HepG2 (cell line): ENCODE data around the gene AOX1. TPM values are rescaled to one million over a fixed set of nuclear protein-coding genes. Genes with fewer than 3 reads are reported as not detected.

Source experiments
- ATAC-seq: fragments of 200-7000 bp; cut with Tn5 transposase; 3 replicates; pipeline ENCODE4 v1.9.1; 2020; ENCODE audit warnings: mild to moderate bottlenecking, moderate library complexity
- BruUV-seq: library from RNA; stranded (reverse); fragments of 400-500 nt; replicated peaks from 2 replicates; lab custom pipeline; 2021; lab: Mats Ljungman, UMichigan
- CTCF ChIA-PET: fragments of 300-600 bp; formaldehyde crosslinking; extraction: SDS; loops from one replicate; lab custom pipeline; 2021; ENCODE audit warnings: low total read pairs, inconsistent platforms, low intra/inter-chr PET ratio; lab: Yijun Ruan, JAX
- POLR2A ChIA-PET: fragments of 350-600 bp; sonication (Branson Sonifier 250); formaldehyde crosslinking; loops from one replicate; lab custom pipeline; 2020; ENCODE audit warnings: antibody characterized with exemption, inconsistent platforms; lab: Yijun Ruan, JAX
- DNase-seq: peaks from one replicate; pipeline ENCODE4 v3.0.0-alpha.2; 2015; ENCODE audit warnings: low spot score
- FAIRE-seq: peaks from 3 replicates; lab custom pipeline; 2011; peaks lifted over from hg19 to GRCh38; lab: Jason Lieb, UNC
- H2AFZ ChIP-seq: one replicate; pipeline ENCODE4 v1.6.1; 2011; ENCODE audit warnings: low read length, inconsistent platforms
- H3K27ac ChIP-seq: fragments of 300-600 bp; 3 replicates; pipeline ENCODE4 v1.8.0; 2011; ENCODE audit warnings: mixed run types, mild to moderate bottlenecking, mixed read lengths, low read length, inconsistent platforms; ENCODE audit not compliant: insufficient read depth; ENCODE audit errors: extremely low read length
- H3K27me3 ChIP-seq, 2 experiments: fragments of 200-600 bp in 1 of 2; 2 replicates in 1 of 2; 3 replicates in 1 of 2; pipeline versions ENCODE4 v1.6.0 to v1.8.0; 2011; ENCODE audit warnings: low read length in 2 of 2, mild to moderate bottlenecking in 2 of 2, moderate library complexity in 2 of 2, inconsistent platforms in 1 of 2; ENCODE audit not compliant: insufficient read depth in 2 of 2, control insufficient read depth in 1 of 2
- H3K36me3 ChIP-seq, 2 experiments: fragments of 200-600 bp in 1 of 2; replicated peaks in 1 of 2; 2 replicates in 1 of 2; 3 replicates in 1 of 2; pipeline versions ENCODE4 v1.5.1 to v1.8.0; 2011; ENCODE audit warnings: low read length in 2 of 2, inconsistent platforms in 1 of 2; ENCODE audit not compliant: insufficient read depth in 2 of 2, control insufficient read depth in 1 of 2
- H3K4me1 ChIP-seq: 2 replicates; pipeline ENCODE4 v1.5.1; 2012; ENCODE audit warnings: low read length, inconsistent platforms; ENCODE audit not compliant: insufficient read depth
- H3K4me2 ChIP-seq: 2 replicates; pipeline ENCODE4 v1.6.0; 2011; ENCODE audit warnings: low read depth, low read length, inconsistent platforms
- H3K4me3 ChIP-seq, 3 experiments: fragments of 200-600 bp in 1 of 3; sonication (generic), shearing (Covaris generic) in 1 of 3; replicated peaks in 1 of 3; 2 replicates each; pipeline ENCODE4 v1.5.1; 2011 to 2016; ENCODE audit warnings: low read length in 3 of 3, inconsistent platforms in 2 of 3, low read depth in 2 of 3, mild to moderate bottlenecking in 2 of 3, control low read depth in 1 of 3, mixed read lengths in 1 of 3; ENCODE audit not compliant: insufficient read depth in 1 of 3
- H3K79me2 ChIP-seq: one replicate; pipeline ENCODE4 v1.6.1; 2011; ENCODE audit warnings: low read length, inconsistent platforms; ENCODE audit not compliant: insufficient read depth
- H3K9ac ChIP-seq: 2 replicates; pipeline ENCODE4 v1.6.0; 2011; ENCODE audit warnings: mild to moderate bottlenecking, low read depth, low read length, inconsistent platforms; ENCODE audit not compliant: insufficient read depth
- H3K9me3 ChIP-seq: 2 replicates; pipeline ENCODE4 v1.5.1; 2012; ENCODE audit warnings: mild to moderate bottlenecking, low read length
- H4K20me1 ChIP-seq: 2 replicates; pipeline ENCODE4 v1.6.0; 2011; ENCODE audit warnings: inconsistent platforms, mild to moderate bottlenecking, low read length, moderate library complexity; ENCODE audit not compliant: insufficient read depth
- ETV5 ChIP-seq: IDR thresholded peaks from 2 replicates; pipeline ENCODE4 v1.6.1; 2018; ENCODE audit warnings: missing biosample characterization, missing genetic modification reagents, inconsistent platforms, borderline replicate concordance
- GTF2F1 ChIP-seq: fragments of 150-350 bp; IDR thresholded peaks from 2 replicates; pipeline ENCODE4 v1.6.1; 2014; ENCODE audit warnings: low read length
- MATR3 ChIP-seq: sonication (generic); formaldehyde crosslinking; IDR thresholded peaks from 2 replicates; pipeline ENCODE4 v1.4.0; 2020; ENCODE audit warnings: missing genetic modification reagents
- STAT6 ChIP-seq: sonication (generic); formaldehyde crosslinking; IDR thresholded peaks from 2 replicates; pipeline ENCODE4 v1.4.0; 2020; ENCODE audit warnings: missing genetic modification reagents, mild to moderate bottlenecking, borderline replicate concordance
- TOPORS ChIP-seq: sonication (generic); formaldehyde crosslinking; IDR thresholded peaks from 2 replicates; pipeline ENCODE4 v1.8.0; 2023; ENCODE audit warnings: mild to moderate bottlenecking, missing genetic modification reagents
- ZFP36L1 ChIP-seq: sonication (generic); formaldehyde crosslinking; IDR thresholded peaks from 2 replicates; pipeline ENCODE4 v1.8.0; 2022; ENCODE audit warnings: mild to moderate bottlenecking, missing genetic modification reagents, moderate library complexity
- ZKSCAN8 ChIP-seq: IDR thresholded peaks from 2 replicates; pipeline ENCODE4 v1.6.1; 2016; ENCODE audit warnings: borderline replicate concordance, missing genetic modification reagents, missing compliant biosample characterization
- ZNF124 ChIP-seq: sonication (generic); formaldehyde crosslinking; IDR thresholded peaks from 2 replicates; pipeline ENCODE4 v1.4.0; 2020; ENCODE audit warnings: missing genetic modification reagents
- ZSCAN29 ChIP-seq: sonication (generic); formaldehyde crosslinking; conservative IDR thresholded peaks from 2 replicates; pipeline ENCODE4 v1.4.0; 2020; ENCODE audit warnings: mild to moderate bottlenecking, missing genetic modification reagents
- WGBS: methylation state at CpG from one replicate; pipeline ENCODE4 v1.1.6; 2017; ENCODE audit warnings: low lambda C conversion rate; 5-methylcytosine and 5-hydroxymethylcytosine counted together
- in situ Hi-C: cut with HindIII; loops from 2 replicates; pipeline ENCODE4 v1.10.0; 2017; ENCODE audit warnings: low pct_unique_long_range_greater_than_20kb; ENCODE audit not compliant: extremely low pct_ligation_motif_present
- intact Hi-C: fragments of 100-400 bp; cut with micrococcal nuclease; formaldehyde crosslinking; loops from one replicate; pipeline ENCODE4 v1.10.0; 2022; ENCODE audit not compliant: unreplicated experiment
- polyA plus RNA-seq, 8 experiments: library from polyadenylated mRNA; depleted of rRNA in 3 of 8; stranded (reverse) in 7 of 8; unstranded in 1 of 8; fragments of >200 nt; fragmentation: Illumina TruSeq in 4 of 8; extraction: Trizol in 4 of 8; gene quantifications; 2 replicates each; pipeline versions ENCODE4 v1.2.1 to v1.2.3, GENCODE V29; 2011 to 2016; ENCODE audit warnings: low read depth in 4 of 8, missing spikeins in 1 of 8, mixed read lengths in 1 of 8; ENCODE audit not compliant: insufficient read depth in 1 of 8
- total RNA-seq, 5 experiments: library from RNA; depleted of rRNA; stranded (reverse); fragments of >200 nt; fragmentation: Illumina TruSeq; extraction: Trizol; gene quantifications; 2 replicates each; pipeline ENCODE4 v1.2.3, GENCODE V29; 2016; ENCODE audit warnings: low read depth in 1 of 5

Gene AOX1
- total and polyA plus RNA-seq, 2 of the 13 experiments (the other 11 are each of a cell fraction or from before 2014, with no cell fraction given) = 9.2 to 18.0 TPM

GRCh38 chr2:200631287-200631686, 45.5 kb downstream of the AOX1 start:
- no peak overlapping the region for H2AFZ ChIP-seq
- ChIA-PET POLR2A (no interaction called here), CTCF (no interaction called here)
- H3K27ac ChIP-seq = no peak overlapping the region
- no peaks in the 10 kb centered on the region for H3K4me1 ChIP-seq
- H3K27me3 ChIP-seq = no peaks in the 10 kb centered on the region
- 97% methylated on average over 1 of the region's 1 CpG for WGBS
- no peak for ATAC-seq
- no peak for FAIRE-seq
- intact Hi-C loops = no loop called here
- in situ Hi-C loops = no loop called here
- no peaks in the 10 kb centered on the region for H4K20me1 ChIP-seq
- no TSS peak for BruUV-seq
- no peak overlapping the region for H3K9ac ChIP-seq
- no peaks in the 10 kb centered on the region for H3K36me3 ChIP-seq
- no peak overlapping the region for H3K4me3 ChIP-seq
- H3K79me2 ChIP-seq = no peaks in the 10 kb centered on the region
- H3K4me2 ChIP-seq = no peak overlapping the region
- no peaks in the 10 kb centered on the region for H3K9me3 ChIP-seq
- no peak for DNase-seq
- no peak for TF ChIP-seq ZNF124 (CRISPR knock-in tag)
- no peak for TF ChIP-seq GTF2F1
- TF ChIP-seq ETV5 (CRISPR knock-in tag) = no peak
- no peak for TF ChIP-seq ZKSCAN8 (CRISPR knock-in tag)
- no peak for TF ChIP-seq STAT6 (CRISPR knock-in tag)
- no peak for TF ChIP-seq MATR3
- TF ChIP-seq ZSCAN29 (CRISPR knock-in tag) = no peak
- no peak for TF ChIP-seq TOPORS
- TF ChIP-seq ZFP36L1 (CRISPR knock-in tag) = no peak
